Activated T-cell treated with anti-CD3 and anti-CD28 coated beads, Interleukin-2, amount 50 U/mL, for 4 hours (primary cell): ENCODE results near the gene DPP8. TPM values are rescaled to one million over a fixed set of nuclear protein-coding genes. Genes with fewer than 3 reads are reported as not detected.

Source experiments
- ATAC-seq, 2 donors: fragments of 200-7000 bp; cut with Tn5 transposase; one replicate each; pipeline ENCODE4 v1.10.0; 2021
- DNase-seq: peaks from one replicate; pipeline ENCODE4 v3.0.0-alpha.2; 2020
- H3K27me3 Mint-ChIP-seq: one replicate; pipeline ENCODE4 v1.8.0; 2021; ENCODE audit warnings: low read depth, mixed read lengths
- H3K36me3 Mint-ChIP-seq: one replicate; pipeline ENCODE4 v1.8.0; 2022; ENCODE audit warnings: mixed read lengths; ENCODE audit not compliant: insufficient read depth
- H3K4me1 Mint-ChIP-seq: one replicate; pipeline ENCODE4 v1.8.0; 2021; ENCODE audit warnings: low read depth, mixed read lengths
- H3K4me3 Mint-ChIP-seq: one replicate; pipeline ENCODE4 v1.8.0; 2021; ENCODE audit warnings: mild to moderate bottlenecking, moderate library complexity, mixed read lengths
- H3K9me3 Mint-ChIP-seq: one replicate; pipeline ENCODE4 v1.8.0; 2021; ENCODE audit warnings: mixed read lengths
- total RNA-seq, 3 donors: library from RNA; stranded (reverse); gene quantifications; one replicate each; pipeline ENCODE4 v1.2.1, GENCODE V29; 2021

DPP8 gene
- total RNA-seq, 3 donors from 2014 or later, result 27.4 to 30.3 (median 29.0) TPM

DNA sequence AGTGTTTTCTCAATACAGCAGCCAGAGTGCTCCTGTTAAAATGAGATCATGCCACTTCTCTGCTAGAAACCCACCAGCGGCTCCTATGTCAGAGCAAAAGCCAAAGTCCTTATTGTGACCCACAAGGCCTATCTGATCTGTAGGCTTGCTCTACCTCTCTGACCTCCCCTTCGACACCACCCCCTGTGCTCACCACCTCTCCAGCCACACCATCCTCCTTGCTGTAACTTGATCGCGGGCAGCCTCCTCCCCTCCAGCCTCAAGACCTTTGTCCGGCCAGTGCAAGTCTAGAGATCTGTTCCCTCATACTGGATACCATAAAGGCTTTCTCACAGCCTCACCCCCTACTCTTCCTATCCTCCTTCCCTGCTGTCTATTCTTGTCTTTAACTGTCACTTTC is 92.8 kb downstream of the DPP8 start:
- Mint-ChIP-seq H3K36me3 (no peaks in the 10 kb centered on the region), H3K4me3 (no peak overlapping the region), H3K9me3 (no peaks in the 10 kb centered on the region), H3K4me1 (peaks cover 16% of the 10 kb centered on the region), H3K27me3 (peaks cover 62% of the 10 kb centered on the region)
- DNase-seq (no peak), ATAC-seq (no peak)

DNA sequence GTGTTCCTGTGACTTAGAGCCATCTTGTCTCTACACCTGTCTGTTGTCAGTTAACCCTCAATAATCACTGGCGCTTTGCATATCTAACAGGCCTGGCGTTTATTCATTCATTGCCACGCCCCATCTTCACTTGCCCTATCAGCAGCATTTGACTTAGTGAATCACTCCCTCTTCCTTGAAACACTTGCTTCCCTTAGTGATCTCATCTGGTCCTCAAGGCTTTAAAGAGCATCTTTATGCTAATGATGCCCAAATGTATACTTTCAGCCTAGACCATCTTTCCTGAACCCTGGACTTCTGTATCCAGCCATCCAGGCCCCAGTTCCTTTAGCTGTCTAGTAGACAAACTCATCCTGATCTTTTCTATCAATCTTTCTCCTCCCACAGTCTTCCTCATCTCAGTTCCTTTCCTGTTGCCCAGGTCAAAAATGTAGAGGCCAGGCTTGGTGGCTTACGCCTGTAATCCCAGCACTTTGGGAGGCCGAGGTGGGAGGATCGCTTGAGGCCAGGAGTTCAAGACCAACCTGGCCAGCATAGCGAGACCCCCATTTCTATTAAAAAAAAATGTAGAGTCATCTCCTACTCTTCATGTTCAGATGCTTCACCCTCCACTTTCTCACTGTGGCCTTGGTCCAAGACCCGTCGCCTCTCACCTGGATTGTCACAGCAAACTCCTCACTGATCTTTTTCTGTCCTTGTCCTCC is 93.4 kb downstream of the DPP8 start:
- H3K4me3 Mint-ChIP-seq, result peak overlapping the region; percentile 79
- H3K36me3 Mint-ChIP-seq, result no peaks in the 10 kb centered on the region
- ATAC-seq, result no peak
- H3K4me1 Mint-ChIP-seq, result peaks cover 16% of the 10 kb centered on the region
- H3K9me3 Mint-ChIP-seq, result no peaks in the 10 kb centered on the region
- H3K27me3 Mint-ChIP-seq, result peaks cover 67% of the 10 kb centered on the region
- DNase-seq, result no peak

DNA sequence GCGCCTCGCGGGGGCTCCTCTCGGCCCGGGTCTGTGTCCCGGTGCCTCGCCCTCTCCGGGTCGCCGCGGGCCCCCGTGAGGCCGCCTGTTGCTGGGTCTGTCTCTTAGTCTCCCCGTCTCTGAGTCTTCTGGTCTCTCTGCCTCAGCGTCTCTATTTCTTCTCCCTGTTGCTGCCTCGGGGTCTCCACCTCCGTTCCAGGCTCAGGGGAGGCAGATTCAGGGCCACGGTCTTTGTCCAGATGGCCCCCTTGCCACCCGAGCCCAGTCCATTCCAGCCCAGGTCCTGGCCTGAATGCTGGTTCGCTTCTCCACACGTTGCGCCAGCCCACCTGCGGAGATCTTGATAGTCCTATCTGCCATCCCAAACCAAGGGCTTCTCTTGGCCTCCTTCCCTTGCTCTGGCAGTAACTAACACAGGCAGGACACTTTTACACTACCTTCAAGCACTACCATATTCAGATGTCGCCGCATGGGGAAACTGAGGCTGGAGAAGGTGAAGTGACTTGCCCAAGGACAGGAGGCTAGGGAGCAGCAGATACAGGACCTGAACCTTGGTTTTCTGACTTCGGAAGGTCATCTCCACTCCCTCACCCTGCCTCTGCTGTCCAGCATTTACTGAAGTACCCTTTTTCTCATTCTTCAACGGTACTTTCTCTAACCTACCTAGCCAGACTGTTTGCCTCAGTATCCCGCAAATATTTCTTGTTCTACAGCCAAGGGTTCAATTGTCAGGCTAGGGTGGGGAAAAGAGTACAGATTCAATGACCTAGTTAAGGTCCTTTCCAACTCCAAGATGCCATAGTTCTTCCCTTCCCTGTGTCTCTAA is 94.1 kb downstream of the DPP8 start:
- Mint-ChIP-seq H3K4me3 (peak overlapping the region; percentile 79), H3K27me3 (peaks cover 74% of the 10 kb centered on the region), H3K4me1 (peaks cover 16% of the 10 kb centered on the region), H3K9me3 (no peaks in the 10 kb centered on the region), H3K36me3 (no peaks in the 10 kb centered on the region)
- DNase-seq, result no peak
- no peak for ATAC-seq

DNA sequence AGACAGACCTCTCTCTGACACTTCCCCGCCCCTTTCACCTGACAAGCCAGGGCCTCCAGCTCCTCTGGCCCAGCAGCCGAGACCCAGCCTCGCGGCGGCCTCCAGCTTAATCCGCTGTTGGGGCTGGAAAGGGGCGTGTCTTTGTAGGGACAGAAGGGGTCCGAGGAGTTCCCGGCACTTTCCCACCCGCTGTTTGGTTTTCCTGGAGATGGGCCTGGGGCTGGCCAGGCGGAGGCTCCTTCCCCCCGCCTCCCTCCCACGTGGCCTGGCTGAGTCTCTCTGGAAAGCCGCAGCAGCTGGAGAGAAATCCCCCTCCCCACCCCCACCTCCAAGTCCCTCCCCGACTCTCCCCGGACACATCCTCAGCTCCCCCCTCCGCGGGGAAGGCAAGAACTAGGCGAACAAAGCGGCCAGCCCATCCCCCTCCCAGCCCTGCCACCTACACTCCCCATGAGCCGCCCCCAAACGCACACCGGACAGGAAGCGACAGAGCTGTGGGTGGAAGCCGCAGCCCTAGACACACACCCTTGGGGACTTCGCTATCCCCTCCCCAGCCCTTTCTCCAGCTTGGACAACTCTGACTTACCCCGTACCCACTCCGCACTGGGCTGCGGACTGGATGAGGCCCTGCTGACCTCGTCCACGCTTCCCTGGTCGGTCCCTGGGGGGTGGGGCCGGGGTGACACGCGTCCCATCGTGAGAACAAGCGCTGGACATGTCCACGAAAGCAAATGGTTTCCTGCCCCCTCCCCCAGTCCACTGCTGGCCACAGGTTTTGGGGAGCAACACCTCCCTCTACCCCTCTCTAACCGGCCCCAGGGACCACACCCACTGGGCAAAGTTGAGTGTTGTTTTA is 95.9 kb downstream of the DPP8 start:
- Mint-ChIP-seq H3K4me1 (peaks cover 16% of the 10 kb centered on the region), H3K9me3 (no peaks in the 10 kb centered on the region), H3K4me3 (peak overlapping the region; percentile 76), H3K36me3 (no peaks in the 10 kb centered on the region), H3K27me3 (peaks cover 91% of the 10 kb centered on the region)
- DNase-seq (no peak), ATAC-seq (peak; percentile 15 to 19)

DNA sequence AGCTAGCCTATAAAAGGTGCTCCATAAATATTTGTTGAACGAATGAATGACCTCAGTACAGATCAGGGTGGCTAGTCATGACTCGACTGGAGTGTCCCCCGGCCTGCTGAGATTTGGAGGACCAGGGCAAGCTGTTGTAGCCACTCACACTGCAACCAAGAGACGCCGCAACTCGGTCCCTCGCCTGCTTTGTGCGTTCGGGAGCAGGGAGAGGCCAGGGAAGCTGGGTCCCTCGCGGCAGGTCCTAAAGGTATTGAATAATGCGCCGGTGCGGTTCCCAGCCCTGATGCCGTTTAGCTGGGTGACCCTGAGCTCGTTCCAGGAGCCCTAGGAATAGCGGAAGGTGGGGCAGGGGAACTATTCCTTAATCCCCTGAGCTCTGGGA is 96.5 kb downstream of the DPP8 start:
- H3K4me3 Mint-ChIP-seq, result peak overlapping the region; percentile 6
- no peak for ATAC-seq

DNA sequence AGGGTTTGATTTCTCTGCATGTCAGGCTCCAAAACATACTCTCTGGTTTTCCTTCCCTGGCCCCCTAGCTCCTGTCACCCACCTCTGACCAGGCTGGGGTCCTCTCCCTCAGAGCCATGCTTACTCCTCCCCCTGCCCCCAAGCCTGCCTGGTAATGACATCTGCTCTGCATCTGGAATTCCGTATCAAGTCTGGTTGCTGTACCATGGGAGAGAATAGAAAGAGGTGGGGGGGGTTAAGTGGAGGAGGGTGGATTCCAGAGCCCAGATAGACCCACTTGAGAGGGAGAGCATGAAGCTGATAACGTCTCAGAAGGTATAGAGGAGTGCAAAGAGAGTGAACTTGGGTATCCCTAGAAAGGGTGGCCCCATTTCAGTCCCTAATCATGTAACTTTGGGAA is 98.9 kb downstream of the DPP8 start:
- ATAC-seq (no peak), DNase-seq (no peak)
- Mint-ChIP-seq H3K27me3 (peaks cover 72% of the 10 kb centered on the region), H3K4me3 (no peak overlapping the region), H3K4me1 (peaks cover 16% of the 10 kb centered on the region), H3K36me3 (no peaks in the 10 kb centered on the region), H3K9me3 (no peaks in the 10 kb centered on the region)

More for the DNA sequence above, 96.5 kb downstream of the DPP8 start:
- H3K36me3 Mint-ChIP-seq, result no peaks in the 10 kb centered on the region
- no peaks in the 10 kb centered on the region for H3K9me3 Mint-ChIP-seq
- H3K27me3 Mint-ChIP-seq, result peaks cover 89% of the 10 kb centered on the region
- H3K4me1 Mint-ChIP-seq, result peaks cover 16% of the 10 kb centered on the region
- no peak for DNase-seq

DNA sequence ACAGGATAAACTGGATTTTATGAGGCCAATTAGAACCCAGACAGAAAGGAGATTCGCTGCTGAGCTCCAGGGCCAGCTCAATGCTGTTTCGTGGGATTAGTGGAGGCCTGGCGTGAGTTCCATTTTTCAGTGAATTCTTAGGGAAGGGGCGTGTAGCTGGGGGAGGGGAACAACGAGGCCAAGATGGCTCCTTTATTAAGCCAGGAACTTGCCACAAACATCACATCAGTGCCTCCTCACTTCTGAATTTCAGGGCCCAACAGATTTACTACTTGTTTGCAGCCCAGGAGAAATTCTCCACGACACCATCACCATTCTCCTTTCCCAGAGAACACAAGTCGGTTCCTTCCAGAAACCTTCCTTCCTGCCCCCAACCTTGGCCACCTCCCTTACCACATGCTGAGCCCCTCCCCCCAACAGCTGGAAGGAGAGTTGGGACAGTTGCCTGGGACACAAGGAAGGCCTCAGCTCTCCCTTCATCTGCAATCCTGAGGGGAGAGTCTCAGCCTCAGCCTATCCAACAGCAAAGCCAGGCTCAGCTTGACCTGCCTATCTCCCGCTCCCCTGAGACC is 100.6 kb downstream of the DPP8 start:
- ATAC-seq (no peak), DNase-seq (no peak)

DNA sequence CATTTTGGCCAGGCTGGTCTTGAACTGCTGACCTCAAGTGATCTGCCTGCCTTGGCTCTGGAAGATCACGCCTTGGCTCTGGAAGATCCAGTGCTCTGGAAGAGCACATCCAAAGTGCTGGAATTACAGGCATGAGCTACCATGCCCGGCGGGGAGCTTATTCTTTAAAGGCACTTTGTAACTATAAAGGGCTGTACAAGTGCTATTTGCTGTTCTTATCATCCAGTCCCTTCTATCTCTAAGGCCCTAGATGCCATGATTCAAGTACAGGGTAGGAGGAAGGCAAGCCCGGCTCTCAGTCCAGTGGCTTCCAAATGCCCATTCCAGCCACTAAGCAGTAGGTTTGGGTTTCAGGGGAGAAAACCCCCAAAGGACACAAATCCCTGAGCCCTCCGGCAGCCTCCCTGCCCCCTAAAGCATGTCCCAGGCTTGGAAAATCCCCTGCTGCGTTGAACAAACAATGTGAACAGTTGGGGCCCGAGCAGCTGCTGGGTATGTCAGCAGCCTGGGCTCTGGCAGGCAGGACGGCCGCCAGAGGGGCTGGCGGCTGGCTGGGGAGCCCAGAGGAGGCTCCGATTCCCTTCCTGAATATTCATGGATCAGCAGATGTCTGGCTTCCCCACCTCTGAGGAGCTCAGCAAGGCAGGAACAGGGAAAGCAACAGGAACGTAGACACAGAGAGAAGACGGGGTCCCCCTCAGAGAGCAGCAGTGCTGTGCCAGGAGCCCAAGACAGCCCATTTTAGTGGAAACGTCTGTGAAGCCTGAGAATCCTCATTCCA is 102.5 kb downstream of the DPP8 start:
- no peaks in the 10 kb centered on the region for H3K36me3 Mint-ChIP-seq
- ATAC-seq (no peak), DNase-seq (no peak)
- H3K4me1 Mint-ChIP-seq, result no peaks in the 10 kb centered on the region
- peaks cover 48% of the 10 kb centered on the region for H3K27me3 Mint-ChIP-seq
- no peaks in the 10 kb centered on the region for H3K9me3 Mint-ChIP-seq
- no peak overlapping the region for H3K4me3 Mint-ChIP-seq

More for the DNA sequence above, 100.6 kb downstream of the DPP8 start:
- Mint-ChIP-seq H3K27me3 (peaks cover 60% of the 10 kb centered on the region), H3K36me3 (no peaks in the 10 kb centered on the region), H3K4me3 (no peak overlapping the region), H3K9me3 (no peaks in the 10 kb centered on the region), H3K4me1 (peaks cover 7% of the 10 kb centered on the region)

DNA sequence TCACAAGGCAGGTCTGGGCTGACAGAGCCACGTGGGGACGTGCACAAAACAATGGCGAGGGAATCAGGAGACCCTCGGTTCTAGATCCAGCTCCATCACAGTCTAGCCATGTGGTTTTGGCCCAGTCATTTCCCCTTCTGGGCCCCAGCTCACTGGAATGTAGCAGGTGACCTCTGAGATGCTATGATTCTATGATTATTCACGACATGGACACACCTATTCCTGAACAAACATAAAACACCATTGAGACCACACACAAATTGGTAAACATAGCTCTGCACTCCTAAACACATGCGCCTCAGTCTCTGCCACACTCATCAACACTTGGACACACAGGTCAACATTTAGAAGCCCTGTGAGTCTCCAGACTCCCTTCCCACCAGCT is 103.7 kb downstream of the DPP8 start:
- H3K36me3 Mint-ChIP-seq, result no peaks in the 10 kb centered on the region
- H3K4me3 Mint-ChIP-seq, result no peak overlapping the region
- H3K4me1 Mint-ChIP-seq, result no peaks in the 10 kb centered on the region
- ATAC-seq (no peak), DNase-seq (no peak)
- peaks cover 42% of the 10 kb centered on the region for H3K27me3 Mint-ChIP-seq
- no peaks in the 10 kb centered on the region for H3K9me3 Mint-ChIP-seq

DNA sequence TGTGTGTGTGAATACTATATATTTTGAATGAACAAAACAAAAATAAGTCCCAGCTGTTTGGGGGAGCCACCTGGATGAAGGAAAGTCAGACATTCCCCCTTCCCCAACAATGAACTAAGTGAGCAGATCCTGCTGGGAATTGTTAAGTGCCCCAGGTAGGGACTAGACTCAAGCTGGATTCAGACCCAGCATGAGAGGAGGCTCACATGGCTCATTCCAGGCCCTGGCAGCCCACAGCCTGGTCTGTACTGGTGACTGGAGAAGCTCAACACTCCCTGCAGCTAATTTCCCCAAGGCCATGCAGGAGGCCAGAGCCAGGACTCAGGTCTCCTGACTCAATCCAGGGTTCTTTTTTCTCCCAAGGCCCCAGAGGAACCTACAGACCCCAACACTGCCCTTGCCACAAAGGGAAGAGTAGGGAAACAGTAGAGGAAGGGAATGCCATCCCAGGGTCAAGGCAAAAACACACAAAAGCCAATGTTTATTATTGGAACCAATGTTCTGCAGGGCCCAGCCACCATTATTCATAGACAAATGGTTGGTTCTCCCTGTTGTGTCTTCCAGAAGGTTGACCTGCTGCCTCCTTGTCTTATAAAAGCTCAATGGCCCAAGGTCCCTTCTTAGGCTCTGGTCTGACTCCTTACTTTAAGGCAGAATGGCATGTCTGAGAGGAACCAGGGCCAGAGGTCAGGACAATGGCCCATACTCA is 104.3 kb downstream of the DPP8 start:
- Mint-ChIP-seq H3K9me3 (no peaks in the 10 kb centered on the region), H3K4me1 (no peaks in the 10 kb centered on the region)
- no peak for ATAC-seq

DNA sequence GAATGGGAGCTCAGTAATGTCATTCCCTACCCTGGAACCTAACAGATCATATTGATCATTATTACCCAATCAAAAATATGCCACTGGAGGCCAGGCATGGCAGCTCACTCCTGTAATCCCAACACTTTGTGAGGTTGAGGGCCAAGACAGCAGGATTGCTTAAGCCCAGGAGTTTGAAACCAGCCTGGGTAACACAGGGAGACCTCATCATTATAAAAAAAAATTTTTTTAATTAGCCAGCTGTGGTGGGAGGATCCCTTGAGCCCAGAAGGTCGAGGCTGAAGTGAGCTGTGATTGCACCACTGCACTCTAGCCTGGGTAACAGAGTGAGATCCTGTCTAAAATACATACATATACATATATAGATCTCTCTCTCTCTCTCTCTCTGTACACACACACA is 104.9 kb downstream of the DPP8 start:
- ATAC-seq, result no peak
- DNase-seq, result no peak
- Mint-ChIP-seq H3K27me3 (peaks cover 39% of the 10 kb centered on the region), H3K36me3 (no peaks in the 10 kb centered on the region), H3K4me1 (no peaks in the 10 kb centered on the region), H3K4me3 (no peak overlapping the region), H3K9me3 (no peaks in the 10 kb centered on the region)

More for the DNA sequence above, 104.3 kb downstream of the DPP8 start:
- Mint-ChIP-seq H3K27me3 (peaks cover 40% of the 10 kb centered on the region), H3K36me3 (no peaks in the 10 kb centered on the region), H3K4me3 (no peak overlapping the region)
- DNase-seq, result no peak

DNA sequence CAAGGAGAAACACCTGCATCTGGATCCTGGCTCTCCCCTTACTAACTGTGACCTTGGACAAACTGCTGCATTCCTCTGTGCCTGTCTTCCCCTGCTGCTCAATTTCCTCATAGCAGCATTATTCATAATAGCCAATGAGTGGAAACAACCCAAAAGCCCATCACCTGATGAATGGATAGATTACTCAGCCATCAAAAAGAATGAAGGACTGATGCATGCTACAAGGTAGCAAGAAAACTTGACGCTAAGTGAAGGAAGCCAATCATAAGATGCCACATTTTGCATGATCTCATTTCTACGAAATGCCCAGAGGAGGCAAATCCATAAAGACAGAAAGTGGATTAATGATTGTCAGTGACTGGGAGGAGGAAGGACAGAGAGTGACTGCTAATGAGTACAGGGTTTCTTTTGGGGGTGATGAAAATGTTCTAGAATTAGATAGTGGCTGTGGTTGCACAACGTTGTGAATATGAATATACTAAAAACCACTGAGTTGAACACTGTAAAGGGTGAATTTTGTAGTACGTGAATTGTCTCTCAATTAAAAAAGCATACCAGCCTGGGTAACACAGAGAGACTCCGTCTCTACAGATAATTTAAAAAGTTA is 105.9 kb downstream of the DPP8 start:
- Mint-ChIP-seq H3K9me3 (no peaks in the 10 kb centered on the region), H3K36me3 (no peaks in the 10 kb centered on the region), H3K4me3 (no peak overlapping the region), H3K4me1 (no peaks in the 10 kb centered on the region), H3K27me3 (peaks cover 29% of the 10 kb centered on the region)
- no peak for ATAC-seq
- DNase-seq, result no peak

DNA sequence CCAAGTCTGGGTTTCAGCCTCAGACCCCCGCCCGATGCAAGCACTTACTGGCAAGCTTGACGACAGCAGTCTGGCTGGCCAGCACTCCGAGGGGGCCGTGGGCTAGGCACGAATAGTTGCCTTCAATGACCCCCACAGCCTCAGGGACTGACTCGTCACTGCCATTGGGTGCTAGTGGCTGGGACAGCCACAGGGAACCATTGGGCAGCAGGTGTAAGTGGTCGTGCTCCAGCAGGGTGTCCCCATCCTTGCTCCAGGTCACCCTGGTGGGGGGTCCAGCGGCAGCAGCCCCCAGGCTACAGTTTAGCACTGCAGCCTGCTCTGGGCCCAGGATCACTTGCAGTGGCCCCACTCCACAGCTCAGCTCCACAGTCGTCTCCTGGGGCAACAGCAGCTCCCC is 106.5 kb downstream of the DPP8 start:
- ATAC-seq (no peak), DNase-seq (no peak)
- Mint-ChIP-seq H3K36me3 (no peaks in the 10 kb centered on the region), H3K9me3 (no peaks in the 10 kb centered on the region), H3K4me1 (no peaks in the 10 kb centered on the region), H3K4me3 (no peak overlapping the region), H3K27me3 (peaks cover 25% of the 10 kb centered on the region)
